Keratinocyte (primary cell): ENCODE data around the gene ZFP36L2. TPM values are rescaled to one million over a fixed set of nuclear protein-coding genes. Genes with fewer than 3 reads are reported as not detected.

Experiments used
- DNase-seq: peaks from one replicate; pipeline ENCODE4 v3.0.0-alpha.2; 2011; ENCODE audit warnings: low read depth, missing footprints, low spot score
- FAIRE-seq: peaks from 2 replicates; lab custom pipeline; 2011; peaks lifted over from hg19 to GRCh38; lab: Jason Lieb, UNC
- H2AFZ ChIP-seq: 2 replicates; pipeline ENCODE4 v1.6.0; 2012; ENCODE audit warnings: low read length, control low read depth, inconsistent platforms; ENCODE audit not compliant: control insufficient read depth
- H3K27ac ChIP-seq: 2 replicates; pipeline ENCODE4 v1.5.1; 2011; ENCODE audit warnings: low read length; ENCODE audit not compliant: control insufficient read depth, insufficient read depth
- H3K27me3 ChIP-seq: 3 replicates; pipeline ENCODE4 v1.6.0; 2011; ENCODE audit warnings: low read length; ENCODE audit not compliant: control insufficient read depth, insufficient read depth; ENCODE audit errors: extremely low read depth
- H3K36me3 ChIP-seq, 2 experiments: 2 replicates in 1 of 2; 3 replicates in 1 of 2; pipeline ENCODE4 v1.5.1; 2011; ENCODE audit warnings: low read length in 2 of 2, mild to moderate bottlenecking in 1 of 2; ENCODE audit not compliant: control insufficient read depth in 2 of 2, insufficient read depth in 2 of 2; ENCODE audit errors: extremely low read depth in 1 of 2
- H3K4me1 ChIP-seq: 3 replicates; pipeline ENCODE4 v1.5.1; 2011; ENCODE audit warnings: low read length; ENCODE audit not compliant: control insufficient read depth, insufficient read depth; ENCODE audit errors: extremely low read depth
- H3K4me2 ChIP-seq: 3 replicates; pipeline ENCODE4 v1.6.0; 2011; ENCODE audit warnings: low read depth, low read length; ENCODE audit not compliant: control insufficient read depth, insufficient read depth; ENCODE audit errors: extremely low read depth
- H3K4me3 ChIP-seq, 3 experiments: fragments of 200-600 bp in 1 of 3; sonication (generic) in 1 of 3; 2 replicates in 2 of 3; 3 replicates in 1 of 3; pipeline ENCODE4 v1.5.1; 2011 to 2016; ENCODE audit warnings: low read length in 3 of 3, mild to moderate bottlenecking in 3 of 3, control low read depth in 2 of 3, inconsistent platforms in 1 of 3, low read depth in 1 of 3, mixed read lengths in 1 of 3, mixed run types in 1 of 3, moderate library complexity in 1 of 3; ENCODE audit not compliant: control insufficient read depth in 2 of 3, insufficient read depth in 2 of 3; ENCODE audit errors: extremely low read depth in 1 of 3
- H3K79me2 ChIP-seq: 2 replicates; pipeline ENCODE4 v1.6.0; 2012; ENCODE audit warnings: low read length; ENCODE audit not compliant: control insufficient read depth, insufficient read depth
- H3K9ac ChIP-seq: 3 replicates; pipeline ENCODE4 v1.6.0; 2011; ENCODE audit warnings: low read length; ENCODE audit not compliant: control insufficient read depth, insufficient read depth; ENCODE audit errors: extremely low read depth
- H3K9me1 ChIP-seq: 3 replicates; pipeline ENCODE4 v1.6.0; 2011; ENCODE audit warnings: low read length; ENCODE audit not compliant: control insufficient read depth, insufficient read depth; ENCODE audit errors: extremely low read depth
- H3K9me3 ChIP-seq: 2 replicates; pipeline ENCODE4 v1.5.1; 2012; ENCODE audit warnings: low read depth, low read length; ENCODE audit not compliant: control insufficient read depth
- H4K20me1 ChIP-seq: 3 replicates; pipeline ENCODE4 v1.6.0; 2011; ENCODE audit warnings: low read length; ENCODE audit not compliant: control insufficient read depth, insufficient read depth; ENCODE audit errors: extremely low read depth
- EZH2 ChIP-seq: IDR thresholded peaks from one replicate; pipeline ENCODE4 v1.6.1; 2012; ENCODE audit warnings: inconsistent platforms, mild to moderate bottlenecking, low read length, moderate library complexity
- dilution Hi-C: fragments of 300-500 bp; cut with MboI; formaldehyde crosslinking; loops from one replicate; pipeline ENCODE4 v1.7.0; 2020; ENCODE audit warnings: low sequenced_read_pairs; ENCODE audit not compliant: extremely low pct_ligation_motif_present
- polyA plus RNA-seq, 5 experiments: library from polyadenylated mRNA; depleted of rRNA in 3 of 5; stranded (reverse) in 3 of 5; stranded (forward) in 1 of 5; unstranded in 1 of 5; fragments of >200 nt; gene quantifications; 1 replicate in 1 of 5; 2 replicates in 3 of 5; 3 replicates in 1 of 5; pipeline versions ENCODE4 v1.2.1 to v1.2.3, GENCODE V29; 2011 to 2012; ENCODE audit warnings: missing spikeins in 2 of 5, low read depth in 1 of 5, low replicate concordance in 1 of 5
- TF ChIP-seq, protein P1 (sequence below), 3 experiments: IDR thresholded peaks in 1 of 3; conservative IDR thresholded peaks in 1 of 3; optimal IDR thresholded peaks in 1 of 3; 2 replicates in 2 of 3; 3 replicates in 1 of 3; pipeline versions ENCODE3 to v1.5.1; 2011; ENCODE audit warnings: low read length in 3 of 3, mild to moderate bottlenecking in 3 of 3, moderate library complexity in 2 of 3, control low read depth in 1 of 3, inconsistent platforms in 1 of 3; ENCODE audit not compliant: insufficient read depth in 2 of 3; ENCODE audit errors: extremely low read depth in 1 of 3

Gene ZFP36L2
- polyA plus RNA-seq, 1 donor (not counting 4 experiments of a cell fraction or from before 2014, with no cell fraction given): 52.4 TPM

DNA sequence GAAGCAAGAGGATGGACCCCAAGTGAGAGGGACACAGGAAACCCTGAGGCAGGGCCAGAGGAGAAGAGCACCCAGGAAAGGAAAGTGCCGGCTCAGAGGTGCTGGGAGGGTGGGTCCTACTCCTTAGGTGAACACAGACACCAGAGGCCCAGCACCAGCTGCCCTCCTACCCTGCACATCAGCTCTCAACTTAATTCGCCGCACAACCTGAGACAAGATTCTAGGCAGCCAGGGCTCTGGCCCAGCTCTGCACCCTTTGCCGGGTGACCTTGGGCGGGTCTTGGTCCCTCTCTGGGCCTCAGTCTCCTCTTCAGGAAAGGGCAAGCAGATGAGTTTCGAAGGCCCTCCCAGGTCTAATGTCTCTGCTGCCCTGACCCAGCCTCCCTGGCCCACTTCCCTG, 28.1 kb downstream of the ZFP36L2 start:
- Histone ChIP-seq H3K9me3 (no peaks in the 10 kb centered on the region), H3K27ac (no peak overlapping the region), H2AFZ (no peak overlapping the region), H3K4me1 (peaks cover 11% of the 10 kb centered on the region), H3K4me2 (no peak overlapping the region), H3K79me2 (no peaks in the 10 kb centered on the region), H3K4me3 (no peak overlapping the region), H4K20me1 (no peaks in the 10 kb centered on the region), H3K27me3 (no peaks in the 10 kb centered on the region), H3K36me3 (no peaks in the 10 kb centered on the region), H3K9me1 (no peaks in the 10 kb centered on the region), H3K9ac (no peak overlapping the region)
- TF ChIP-seq EZH2: no peak
- TF ChIP-seq, protein P1, sequence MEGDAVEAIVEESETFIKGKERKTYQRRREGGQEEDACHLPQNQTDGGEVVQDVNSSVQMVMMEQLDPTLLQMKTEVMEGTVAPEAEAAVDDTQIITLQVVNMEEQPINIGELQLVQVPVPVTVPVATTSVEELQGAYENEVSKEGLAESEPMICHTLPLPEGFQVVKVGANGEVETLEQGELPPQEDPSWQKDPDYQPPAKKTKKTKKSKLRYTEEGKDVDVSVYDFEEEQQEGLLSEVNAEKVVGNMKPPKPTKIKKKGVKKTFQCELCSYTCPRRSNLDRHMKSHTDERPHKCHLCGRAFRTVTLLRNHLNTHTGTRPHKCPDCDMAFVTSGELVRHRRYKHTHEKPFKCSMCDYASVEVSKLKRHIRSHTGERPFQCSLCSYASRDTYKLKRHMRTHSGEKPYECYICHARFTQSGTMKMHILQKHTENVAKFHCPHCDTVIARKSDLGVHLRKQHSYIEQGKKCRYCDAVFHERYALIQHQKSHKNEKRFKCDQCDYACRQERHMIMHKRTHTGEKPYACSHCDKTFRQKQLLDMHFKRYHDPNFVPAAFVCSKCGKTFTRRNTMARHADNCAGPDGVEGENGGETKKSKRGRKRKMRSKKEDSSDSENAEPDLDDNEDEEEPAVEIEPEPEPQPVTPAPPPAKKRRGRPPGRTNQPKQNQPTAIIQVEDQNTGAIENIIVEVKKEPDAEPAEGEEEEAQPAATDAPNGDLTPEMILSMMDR (optimal IDR thresholded peaks at IDR 0.05 in 1 of 3, IDR thresholded peaks at IDR 0.05 in 1 of 3, conservative IDR thresholded peaks at IDR 0.05 in 1 of 3; ENCODE audit: extremely low read depth in 1 of 3, insufficient read depth in 2 of 3, low read length in 3 of 3): no peak
- FAIRE-seq (no peak), DNase-seq (no peak)
- dilution Hi-C loops: no loop called here

DNA sequence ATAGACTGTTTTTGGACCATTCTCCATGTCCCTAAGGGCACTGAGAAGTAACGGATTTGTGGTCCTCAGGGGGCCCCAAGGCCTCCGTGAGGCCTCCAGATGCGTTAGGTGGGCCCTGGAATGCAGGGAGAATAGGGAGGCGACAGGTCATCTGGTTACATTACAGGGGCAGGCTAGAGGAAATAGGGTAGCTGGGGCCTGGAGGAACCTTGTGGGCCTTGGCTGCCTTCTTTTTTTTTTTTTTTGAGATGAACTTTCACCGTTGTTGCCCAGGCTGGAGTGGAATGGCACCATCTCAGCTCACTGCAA, 28.9 kb downstream of the ZFP36L2 start:
- dilution Hi-C loops: no loop called here
- Histone ChIP-seq H3K4me2 (no peak overlapping the region), H3K9me3 (no peaks in the 10 kb centered on the region), H3K36me3 (no peaks in the 10 kb centered on the region), H3K9ac (no peak overlapping the region), H2AFZ (no peak overlapping the region), H3K27me3 (no peaks in the 10 kb centered on the region), H3K4me3 (no peak overlapping the region), H3K27ac (no peak overlapping the region), H4K20me1 (no peaks in the 10 kb centered on the region), H3K9me1 (no peaks in the 10 kb centered on the region), H3K4me1 (peaks cover 11% of the 10 kb centered on the region), H3K79me2 (no peaks in the 10 kb centered on the region)
- FAIRE-seq (no peak), DNase-seq (no peak)
- TF ChIP-seq, protein P1 (optimal IDR thresholded peaks at IDR 0.05 in 1 of 3, IDR thresholded peaks at IDR 0.05 in 1 of 3, conservative IDR thresholded peaks at IDR 0.05 in 1 of 3; ENCODE audit: extremely low read depth in 1 of 3, insufficient read depth in 2 of 3, low read length in 3 of 3): no peak
- no peak for TF ChIP-seq EZH2
